ENCODE measurements around the gene PPL.

GRCh38 chr16:4937782-4938682, 1.1 kb upstream of the PPL start:
- no peak for TF ChIP-seq YY1 (IDR thresholded peaks at IDR 0.05; ENCODE audit: insufficient read depth, insufficient read length)
- TF ChIP-seq ZNF274 (IDR thresholded peaks at IDR 0.05; ENCODE audit: low read depth, low read length), result no peak
- TF ChIP-seq SUZ12 (IDR thresholded peaks at IDR 0.05; ENCODE audit: extremely low read depth, insufficient read depth, insufficient read length), result no peak
